ENCODE measurements around the gene CDRT15. TPM values are rescaled to one million over a fixed set of nuclear protein-coding genes. Genes with fewer than 3 reads are reported as not detected.
"Not testable (repeated sequence)": the region's sequence is repeated elsewhere in the genome, so short reads cannot be mapped to it uniquely, and the experiment has no call there.

Gene CDRT15
- polyA plus RNA-seq, 3 donors = 0.43 to 2.0 (median 0.61) TPM

DNA sequence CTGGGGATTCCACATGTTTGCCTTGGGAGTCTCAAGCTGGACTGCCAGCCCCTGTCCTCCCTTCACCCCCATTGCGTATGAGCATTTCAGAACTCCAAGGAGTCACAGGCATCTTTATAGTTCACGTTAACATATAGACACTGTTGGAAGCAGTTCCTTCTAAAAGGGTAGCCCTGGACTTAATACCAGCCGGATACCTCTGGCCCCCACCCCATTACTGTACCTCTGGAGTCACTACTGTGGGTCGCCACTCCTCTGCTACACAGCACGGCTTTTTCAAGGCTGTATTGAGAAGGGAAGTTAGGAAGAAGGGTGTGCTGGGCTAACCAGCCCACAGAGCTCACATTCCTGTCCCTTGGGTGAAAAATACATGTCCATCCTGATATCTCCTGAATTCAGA, 28.9 kb downstream of the CDRT15 start:
- DNase-seq = no peak

DNA sequence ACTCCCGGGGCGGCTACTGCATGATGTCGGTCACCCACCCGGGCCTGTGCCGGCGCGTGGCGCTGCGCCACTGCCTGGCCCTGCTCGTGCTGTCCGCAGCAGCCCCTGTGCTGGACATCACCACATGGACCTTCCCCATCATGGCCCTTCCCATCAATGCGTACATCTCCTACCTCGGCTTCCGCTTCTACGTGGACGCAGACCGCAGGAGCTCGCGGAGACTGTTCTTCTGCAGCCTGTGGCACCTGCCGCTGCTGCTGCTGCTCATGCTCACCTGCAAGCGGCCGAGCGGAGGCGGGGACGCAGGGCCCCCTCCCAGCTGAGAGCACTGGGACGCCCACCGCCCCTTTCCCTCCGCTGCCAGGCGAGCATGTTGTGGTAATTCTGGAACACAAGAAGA, 29.8 kb downstream of the CDRT15 start:
- no peak for DNase-seq

DNA sequence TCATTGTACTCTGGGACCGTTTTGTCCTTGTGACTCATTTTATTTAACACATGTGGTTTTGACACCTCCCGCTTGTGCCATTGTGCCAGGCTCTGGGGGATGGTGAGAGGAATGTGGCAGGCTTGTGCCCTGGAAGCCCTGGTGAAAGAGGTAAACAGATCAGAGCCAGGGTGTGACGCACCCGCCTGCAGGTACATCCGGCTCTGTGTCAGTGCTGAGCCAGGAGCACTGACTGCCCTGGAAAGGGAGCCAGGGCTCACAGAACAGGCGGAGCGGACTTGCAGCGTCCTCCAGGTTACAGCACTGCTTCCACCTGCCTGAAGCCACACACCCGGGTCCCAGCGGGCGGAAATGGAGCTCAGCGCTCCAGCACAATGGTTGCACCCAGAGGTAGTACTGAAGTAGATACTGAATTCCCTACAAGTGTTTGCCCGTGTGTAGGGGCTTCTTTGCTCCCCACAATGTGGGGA, 30.6 kb downstream of the CDRT15 start:
- no peak for DNase-seq

DNA sequence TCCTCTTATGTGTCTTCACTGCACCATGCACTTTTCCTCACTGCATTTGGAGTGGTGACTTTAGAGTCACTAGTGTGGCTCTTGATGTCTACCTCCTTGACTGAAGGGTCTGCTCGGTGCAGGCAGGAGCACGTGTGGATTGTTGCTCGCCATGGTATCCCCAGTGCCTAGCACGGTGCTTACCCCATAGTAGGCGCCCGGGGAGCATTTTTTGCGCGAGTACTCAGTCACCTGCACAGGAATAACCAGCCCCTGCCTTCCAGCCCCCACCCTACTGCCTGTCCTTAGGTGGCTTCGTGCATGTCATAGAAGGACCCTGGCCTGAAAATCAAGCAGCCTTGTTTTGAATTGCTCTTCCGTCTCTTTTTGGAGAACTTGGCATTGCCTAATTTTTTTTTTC, 31.3 kb downstream of the CDRT15 start:
- no peak for DNase-seq

DNA sequence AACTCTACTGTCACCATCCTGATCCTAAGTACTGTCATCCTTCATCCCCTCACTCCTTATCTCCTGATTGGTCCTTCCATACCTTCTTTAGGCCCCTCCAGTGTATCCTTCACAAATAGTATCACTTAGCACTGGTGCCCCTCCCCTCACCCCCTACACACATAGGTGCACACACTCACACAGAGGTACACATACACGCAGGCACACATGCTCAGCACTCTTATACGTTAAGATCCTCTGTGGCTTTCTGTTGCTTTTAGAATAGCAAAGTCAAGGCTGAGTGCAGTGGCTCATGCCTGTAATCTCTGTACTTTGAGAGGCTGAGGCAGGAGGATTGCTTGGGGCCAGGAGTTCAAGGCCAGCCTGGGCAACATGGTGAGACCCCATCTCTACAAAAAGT, 32.1 kb downstream of the CDRT15 start:
- DNase-seq = no peak

DNA sequence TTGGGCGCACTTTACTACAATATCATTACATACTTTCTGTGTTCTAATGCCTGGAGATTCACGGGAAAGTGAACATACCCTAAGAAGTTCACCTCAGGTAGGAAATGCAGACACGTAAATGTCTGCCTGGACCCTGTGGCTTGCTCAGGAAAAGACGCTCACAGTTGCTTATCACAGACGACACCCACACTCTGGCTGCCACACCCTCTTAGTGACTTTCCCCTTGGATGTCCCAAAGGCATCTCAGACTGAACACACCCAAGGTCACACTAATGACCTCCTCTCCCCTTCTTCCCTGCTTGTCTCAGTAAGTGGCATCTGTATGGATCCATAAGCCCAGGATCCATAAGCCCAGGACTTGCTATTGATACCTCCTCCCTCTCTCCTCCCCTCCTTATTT, 32.6 kb downstream of the CDRT15 start:
- no peak for DNase-seq

DNA sequence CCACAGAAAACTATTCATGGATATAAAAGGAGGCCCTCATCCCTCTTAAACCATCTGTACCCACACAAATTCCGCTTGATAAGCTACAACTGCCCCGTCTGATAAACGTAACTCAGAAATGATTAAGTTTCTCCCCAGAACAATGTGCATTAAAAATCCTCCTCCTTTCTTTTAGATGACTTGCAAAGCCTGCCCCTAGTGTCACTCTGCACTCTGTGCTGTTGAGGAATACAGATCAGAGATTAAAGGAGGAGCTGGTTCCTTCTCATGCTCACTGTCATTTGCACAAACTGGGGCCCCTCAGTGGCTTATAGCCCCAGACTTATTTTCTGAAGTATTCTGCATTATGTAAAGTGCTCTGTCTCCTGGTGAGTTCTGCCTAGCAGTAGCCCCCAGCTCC, 33.3 kb downstream of the CDRT15 start:
- no peak for DNase-seq

DNA sequence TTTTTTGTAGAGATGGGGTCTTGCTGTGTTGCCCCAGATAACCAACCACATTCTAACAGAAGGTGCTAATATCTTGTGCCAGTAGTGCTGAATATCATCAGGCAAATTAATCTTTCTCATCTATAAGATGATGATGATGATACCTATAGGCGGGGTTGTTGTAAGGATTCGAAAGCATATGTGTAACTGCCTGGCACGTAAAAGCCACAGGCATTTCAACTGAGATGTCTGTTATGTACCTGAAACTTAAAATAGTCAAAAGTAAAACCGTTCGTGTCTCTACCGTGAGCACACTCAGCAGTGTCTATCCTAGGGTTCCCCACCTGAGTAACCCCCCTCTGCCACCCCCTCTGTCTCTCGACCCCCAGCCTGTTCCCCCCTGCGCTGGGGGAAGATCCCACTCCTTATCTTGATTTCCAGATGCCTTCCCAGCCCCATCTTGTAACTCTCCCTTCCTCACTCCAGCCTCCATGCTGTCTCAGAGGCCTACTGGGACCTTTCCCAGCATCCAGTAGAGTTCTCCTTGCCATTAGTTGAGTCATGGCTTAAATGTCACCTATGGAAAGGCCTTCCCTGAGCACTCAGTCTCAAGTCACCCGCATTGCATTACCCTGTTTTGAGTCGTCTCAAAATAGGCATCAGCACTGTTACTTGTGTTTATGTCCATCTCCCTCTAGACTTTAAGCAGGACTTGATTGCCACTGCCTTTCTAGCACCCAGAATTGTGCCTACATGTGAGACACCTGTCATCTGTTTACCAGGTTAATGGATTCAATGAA, 34.1 kb downstream of the CDRT15 start:
- no peak for DNase-seq

DNA sequence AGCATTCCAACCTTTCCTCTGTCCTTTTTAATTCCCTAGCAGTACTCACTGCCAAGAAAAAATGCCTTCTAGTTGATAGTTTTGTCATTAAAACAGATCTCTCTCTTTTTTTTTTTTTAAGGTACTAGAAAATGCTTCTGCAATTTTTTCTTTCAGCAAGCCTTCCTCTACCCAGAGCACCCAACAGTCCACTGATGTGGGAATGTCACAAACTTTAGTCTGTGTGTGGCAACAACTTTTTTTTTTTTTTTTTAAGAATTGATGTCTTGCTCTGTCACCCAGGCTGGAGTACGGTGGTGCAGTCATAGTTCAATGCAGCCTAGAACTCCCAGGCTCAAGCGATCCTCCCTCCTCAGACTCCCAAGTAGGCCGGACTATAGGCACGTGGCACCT, 34.7 kb downstream of the CDRT15 start:
- no peak for DNase-seq

DNA sequence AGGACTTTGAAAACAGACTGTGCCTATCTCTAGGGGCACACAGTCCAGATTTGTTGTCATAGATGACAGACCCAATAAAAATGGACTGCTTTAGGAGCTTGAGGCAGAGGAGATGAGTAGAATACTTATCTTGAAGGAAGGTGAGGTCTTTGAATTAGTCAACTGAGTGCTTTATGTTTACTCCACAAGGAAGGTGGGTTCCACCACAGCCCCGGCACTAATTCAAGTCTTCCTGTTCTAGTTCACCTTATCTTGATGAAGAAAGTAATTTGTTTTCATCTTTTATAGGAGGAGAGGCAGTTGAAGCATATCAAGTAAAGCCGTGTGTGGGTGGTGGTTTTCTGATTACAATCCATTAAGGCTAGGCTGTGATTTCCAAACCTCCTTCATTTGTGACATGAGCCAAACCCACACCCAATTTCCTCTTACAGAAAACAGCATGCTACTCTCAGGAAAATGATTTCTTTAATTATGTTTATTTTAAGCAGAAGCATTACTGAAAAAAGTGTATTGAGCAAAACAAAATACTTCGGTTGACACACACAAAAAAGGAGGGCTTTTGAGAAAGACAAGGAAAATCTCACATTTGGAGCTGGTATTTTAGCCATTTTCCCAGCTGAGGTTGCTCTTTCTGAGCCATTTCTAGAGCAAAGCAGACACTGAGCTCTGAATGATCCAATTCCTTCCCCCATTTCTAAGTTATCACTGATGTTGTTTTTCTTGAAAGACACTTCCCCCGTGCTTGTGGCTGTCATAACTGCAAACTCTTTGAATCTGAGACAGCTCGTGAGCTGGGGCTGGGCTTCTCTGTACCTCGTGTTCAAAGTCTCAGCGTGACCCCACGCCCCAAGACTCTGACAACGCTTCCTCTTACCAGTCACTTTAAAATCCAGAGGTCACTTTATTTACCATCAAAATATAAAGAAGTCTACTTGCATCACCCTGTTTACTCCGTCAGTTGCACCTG, 35.4 kb downstream of the CDRT15 start:
- peak; percentile 16 for DNase-seq

DNA sequence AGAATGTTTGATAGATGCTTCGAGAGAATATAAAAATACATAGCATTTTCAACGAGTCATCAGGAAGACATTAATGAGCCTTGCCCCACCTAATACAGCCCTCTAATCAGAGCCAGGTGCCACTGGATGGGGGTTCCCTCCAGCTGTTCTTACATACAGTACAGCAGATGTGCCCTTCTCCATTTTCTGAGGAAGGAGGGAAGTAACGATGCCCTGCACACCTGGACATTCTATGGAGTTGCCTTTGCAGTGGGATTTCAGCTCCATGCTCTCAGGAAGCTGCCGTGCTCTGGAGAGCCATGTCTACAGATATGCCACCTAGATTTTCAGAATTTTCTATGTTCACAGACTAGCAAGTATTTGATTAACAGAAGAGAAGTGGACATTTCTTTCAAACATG, 36.3 kb downstream of the CDRT15 start:
- DNase-seq = no peak

DNA sequence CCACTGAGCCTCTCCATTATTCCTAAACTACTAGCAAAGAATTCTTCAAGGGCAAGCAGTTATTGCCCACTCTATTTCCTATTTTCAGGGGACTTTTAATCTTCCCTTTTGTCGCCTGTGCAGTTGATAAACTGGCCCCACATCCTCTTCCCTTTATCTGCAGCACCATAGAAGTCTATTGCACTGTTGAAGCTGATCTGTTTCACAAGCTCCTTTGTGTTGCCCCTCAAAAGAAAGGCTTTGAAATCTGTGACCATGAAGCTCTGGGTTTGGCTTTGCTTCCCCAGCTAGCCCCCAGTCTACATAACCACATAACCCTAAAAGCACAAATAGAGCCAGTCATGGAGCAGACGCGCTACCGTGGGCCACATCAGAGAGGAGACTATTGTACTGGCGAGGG, 37.1 kb downstream of the CDRT15 start:
- DNase-seq = no peak

DNA sequence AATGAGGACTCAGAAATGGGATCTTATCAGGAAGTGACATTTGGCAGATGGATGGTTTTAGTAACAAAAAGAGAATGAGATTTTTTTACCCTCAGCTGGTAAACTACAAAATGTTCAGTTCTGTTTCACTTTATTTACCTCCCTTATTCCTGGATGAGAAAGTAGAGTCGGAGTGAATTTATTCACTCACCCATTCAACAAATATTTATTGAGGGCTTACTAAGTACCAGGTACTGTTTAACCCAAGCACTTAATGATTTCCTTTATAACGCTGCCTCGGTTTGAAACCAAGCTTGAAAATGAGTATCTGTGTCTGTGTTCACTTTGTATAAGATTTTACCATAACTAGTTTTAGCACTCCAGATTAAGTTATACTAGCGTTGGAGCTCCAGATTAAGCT, 38.1 kb downstream of the CDRT15 start:
- no peak for DNase-seq

DNA sequence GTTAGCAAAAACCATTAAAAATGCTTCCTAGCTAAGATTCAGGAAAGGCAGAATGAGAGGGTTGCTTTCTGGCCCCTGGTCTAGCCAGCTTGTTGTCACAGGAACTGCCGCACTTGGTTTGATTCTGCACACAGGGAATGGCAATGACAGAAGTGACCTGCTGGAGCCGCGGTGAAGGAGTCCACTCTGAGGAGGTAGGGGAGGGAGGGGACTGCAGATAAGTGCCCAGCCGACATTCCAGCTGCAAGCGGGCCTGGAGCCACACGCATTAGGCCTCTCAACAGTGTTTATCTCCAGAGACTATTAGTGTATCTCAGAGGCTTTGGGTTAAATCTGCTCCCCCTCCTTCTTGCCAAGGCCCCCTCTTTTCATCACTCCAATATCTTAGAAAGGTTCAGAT, 38.6 kb downstream of the CDRT15 start:
- DNase-seq = no peak

DNA sequence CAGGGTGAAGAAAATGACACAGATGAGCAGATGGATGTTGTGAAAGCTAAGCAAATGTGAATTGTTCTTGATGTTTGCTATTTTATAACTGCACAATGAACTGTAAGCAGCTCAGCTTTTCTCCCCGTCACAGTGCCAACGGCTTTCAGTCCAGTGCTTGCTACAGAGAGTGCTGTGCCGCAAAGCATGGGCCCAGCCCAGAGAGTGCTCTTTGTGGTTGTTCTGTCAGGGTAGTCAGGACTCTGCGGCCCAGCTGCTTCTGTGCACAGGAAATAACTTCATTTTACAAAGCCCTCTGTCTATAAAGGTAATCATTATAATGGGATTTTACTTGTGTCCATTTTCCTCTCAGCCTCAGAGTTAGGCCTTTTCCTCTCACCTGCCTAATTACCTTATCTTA, 39.1 kb downstream of the CDRT15 start:
- DNase-seq = no peak

DNA sequence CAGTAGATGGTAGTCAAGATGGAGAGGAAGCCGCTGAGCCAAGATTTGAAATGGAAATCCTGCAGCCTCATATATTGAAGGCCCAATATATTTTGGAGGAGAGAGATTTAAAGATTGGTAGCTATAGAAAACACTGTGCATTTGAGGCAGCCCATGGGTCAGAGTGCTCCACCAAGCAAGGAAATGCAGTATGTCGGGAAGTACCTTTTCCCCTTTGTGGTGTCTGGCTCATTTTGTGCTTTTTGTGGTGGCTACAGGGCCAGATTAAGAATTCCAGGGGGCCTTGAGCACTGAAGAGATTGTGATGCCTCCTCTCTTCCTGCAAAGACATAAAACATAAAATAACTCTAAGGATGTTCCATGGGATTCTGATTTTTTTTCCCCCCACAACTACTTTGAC, 39.6 kb downstream of the CDRT15 start:
- no peak for DNase-seq

DNA sequence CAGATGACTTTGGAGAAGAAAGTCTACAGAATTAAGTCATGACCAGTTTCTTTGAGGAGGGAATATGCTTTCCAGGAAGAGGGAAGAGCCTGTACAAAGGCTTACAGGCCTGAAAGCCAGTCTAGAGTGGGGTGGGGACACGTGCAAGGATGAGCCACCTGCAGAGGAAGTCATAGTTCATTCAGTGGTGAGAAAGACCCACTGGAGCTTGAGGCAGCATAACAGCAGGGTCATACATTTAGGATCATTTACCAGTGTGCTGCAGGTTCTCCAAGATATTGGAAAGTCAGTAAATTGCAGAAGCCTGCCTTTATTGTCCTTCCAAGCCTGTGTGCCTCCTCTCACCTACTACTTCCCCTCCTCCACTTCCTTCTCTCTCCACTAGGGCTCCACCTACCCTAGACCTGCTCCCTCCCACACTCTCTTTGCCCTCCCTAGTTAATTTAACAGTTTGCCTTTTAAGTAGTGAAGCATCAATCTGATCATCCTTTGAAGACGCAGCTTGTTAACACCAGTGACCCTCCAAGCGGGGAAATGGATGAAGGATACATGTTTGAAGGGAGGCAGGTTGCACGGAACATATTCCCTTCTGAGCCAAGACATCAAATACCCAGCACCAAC, 40.2 kb downstream of the CDRT15 start:
- DNase-seq = no peak

DNA sequence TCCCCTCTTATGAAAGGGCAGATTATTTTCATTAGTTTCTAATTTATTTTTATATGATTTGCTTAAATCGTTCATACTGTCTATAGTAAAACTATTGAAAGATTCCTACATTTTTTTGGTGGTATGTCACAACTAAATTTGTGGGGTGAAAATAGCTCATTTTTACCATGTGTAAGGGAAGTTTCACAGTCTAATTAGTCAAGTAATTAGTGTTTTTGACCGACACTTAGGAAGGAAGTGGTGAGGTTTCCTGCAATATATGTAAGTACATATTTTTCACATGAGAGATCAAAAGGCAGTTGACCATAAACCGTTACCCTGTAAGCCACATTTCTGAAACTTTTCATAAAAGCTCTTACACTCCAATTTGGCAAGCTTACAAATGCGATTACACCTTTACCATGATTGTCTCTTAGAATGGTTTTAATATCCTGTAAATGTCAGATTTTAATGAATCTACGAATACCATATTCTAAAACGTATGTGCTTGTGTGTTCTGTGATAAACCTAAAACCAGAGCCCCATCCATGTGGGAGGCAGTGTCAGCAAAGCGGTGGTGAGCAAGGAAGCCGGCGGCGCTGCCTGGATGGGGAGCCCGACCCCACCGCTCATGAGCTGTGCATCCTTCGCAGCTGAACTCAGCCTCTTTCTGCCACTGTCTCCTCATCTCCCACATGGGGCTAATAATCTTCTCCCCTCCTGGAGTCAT, 43.9 kb downstream of the CDRT15 start:
- not testable (repeated sequence) for DNase-seq

DNA sequence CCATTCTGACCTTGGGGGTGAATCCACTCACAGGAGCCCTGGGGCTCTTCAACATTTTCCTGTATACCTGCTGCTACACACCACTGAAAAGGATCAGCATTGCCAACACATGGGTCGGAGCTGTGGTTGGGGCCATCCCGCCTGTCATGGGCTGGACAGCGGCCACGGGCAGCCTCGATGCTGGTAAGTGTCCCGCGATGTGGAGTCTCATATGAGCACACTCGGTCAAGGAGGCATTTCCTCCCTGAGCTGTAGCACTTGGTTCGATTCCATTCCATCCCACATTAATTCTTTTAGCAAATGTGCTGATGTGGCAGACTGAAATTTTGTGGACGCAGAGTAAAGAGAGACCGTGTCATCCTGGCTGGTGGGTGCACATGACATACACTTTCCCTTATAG, 44.6 kb downstream of the CDRT15 start:
- DNase-seq = not testable (repeated sequence)

DNA sequence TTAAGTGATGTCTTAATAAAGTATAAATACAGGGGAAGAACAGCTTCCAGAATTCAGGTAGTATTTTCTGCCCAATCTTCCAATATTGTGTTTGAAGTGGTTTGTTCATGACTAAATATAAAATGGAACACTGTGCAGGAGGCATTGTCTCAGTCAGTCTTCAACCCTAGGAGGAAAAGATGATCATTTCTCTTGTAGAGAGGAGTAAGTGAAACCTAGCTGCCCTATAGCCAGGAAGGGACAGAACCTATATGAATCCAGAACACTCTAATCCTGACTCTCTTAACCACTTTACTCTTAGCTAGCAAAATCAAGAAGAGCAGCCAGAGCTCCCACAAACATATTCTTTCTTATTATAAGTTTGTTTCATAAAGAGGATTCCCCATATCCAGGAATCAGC, 45.2 kb downstream of the CDRT15 start:
- DNase-seq = not testable (repeated sequence)

DNA sequence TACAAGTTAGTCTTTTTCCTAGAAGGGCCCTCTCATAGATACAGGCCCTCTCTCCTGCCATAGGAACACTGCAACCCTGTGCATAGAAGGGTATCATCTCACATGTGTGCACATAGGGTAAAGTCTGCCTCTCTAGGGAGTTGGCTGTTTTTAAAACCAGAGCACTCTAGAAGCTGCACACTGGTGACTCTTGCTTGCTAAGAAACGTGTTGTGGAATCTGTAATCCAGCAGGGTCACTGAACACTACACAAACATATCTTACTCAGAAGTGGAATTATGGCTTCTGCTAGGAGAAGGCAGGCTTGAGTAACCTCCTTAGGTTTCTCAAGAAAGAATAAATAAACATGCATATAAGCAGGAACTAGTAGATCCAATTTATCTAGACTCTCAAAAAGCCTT, 45.9 kb downstream of the CDRT15 start:
- not testable (repeated sequence) for DNase-seq

DNA sequence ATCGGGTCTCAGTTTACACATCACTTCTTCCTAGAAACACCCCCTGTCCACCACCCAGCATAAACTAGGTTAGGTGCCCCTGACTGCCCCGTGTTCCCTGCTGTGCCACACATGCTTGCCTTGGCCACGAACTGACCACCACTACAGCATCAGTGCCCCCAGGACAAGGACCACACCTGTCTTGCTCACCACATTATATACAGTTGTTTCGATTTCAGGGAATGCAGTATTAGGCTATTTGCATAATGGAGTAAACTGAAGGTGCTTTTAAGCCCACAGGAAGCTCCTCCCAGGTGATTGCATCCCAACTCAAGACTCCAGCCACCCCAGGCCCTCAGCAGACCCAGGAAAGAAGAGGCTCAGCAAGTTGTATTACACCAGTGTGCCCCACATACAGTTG, 50.2 kb downstream of the CDRT15 start:
- not testable (repeated sequence) for DNase-seq

All from renal pelvis (tissue), 4 donors.